ENCODE results near the gene ATP2B2.

Gene ATP2B2

GRCh38 chr3:10353661-10354360, 151.6 kb downstream of the ATP2B2 start:
- ATAC-seq: no peak
- TF ChIP-seq SNAI2 (CRISPR knock-in tag; IDR thresholded peaks at IDR 0.05): no peak
- no peak for TF ChIP-seq PATZ1 (CRISPR knock-in tag; IDR thresholded peaks at IDR 0.05; ENCODE audit: borderline replicate concordance)
- TF ChIP-seq ZC3H10 (CRISPR knock-in tag; IDR thresholded peaks at IDR 0.05): no peak
- no peak for TF ChIP-seq OSR1 (CRISPR knock-in tag; IDR thresholded peaks at IDR 0.05)
- no peak for TF ChIP-seq TCF4 (CRISPR knock-in tag; IDR thresholded peaks at IDR 0.05; ENCODE audit: borderline replicate concordance)
- TF ChIP-seq ZFP3 (CRISPR knock-in tag; IDR thresholded peaks at IDR 0.05): no peak
- TF ChIP-seq, protein P1, sequence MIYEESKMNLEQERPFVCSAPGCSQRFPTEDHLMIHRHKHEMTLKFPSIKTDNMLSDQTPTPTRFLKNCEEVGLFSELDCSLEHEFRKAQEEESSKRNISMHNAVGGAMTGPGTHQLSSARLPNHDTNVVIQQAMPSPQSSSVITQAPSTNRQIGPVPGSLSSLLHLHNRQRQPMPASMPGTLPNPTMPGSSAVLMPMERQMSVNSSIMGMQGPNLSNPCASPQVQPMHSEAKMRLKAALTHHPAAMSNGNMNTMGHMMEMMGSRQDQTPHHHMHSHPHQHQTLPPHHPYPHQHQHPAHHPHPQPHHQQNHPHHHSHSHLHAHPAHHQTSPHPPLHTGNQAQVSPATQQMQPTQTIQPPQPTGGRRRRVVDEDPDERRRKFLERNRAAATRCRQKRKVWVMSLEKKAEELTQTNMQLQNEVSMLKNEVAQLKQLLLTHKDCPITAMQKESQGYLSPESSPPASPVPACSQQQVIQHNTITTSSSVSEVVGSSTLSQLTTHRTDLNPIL (CRISPR knock-in tag; IDR thresholded peaks at IDR 0.05; ENCODE audit: low read depth): no peak
- TF ChIP-seq ZFP30 (CRISPR knock-in tag; IDR thresholded peaks at IDR 0.05): no peak

DNA sequence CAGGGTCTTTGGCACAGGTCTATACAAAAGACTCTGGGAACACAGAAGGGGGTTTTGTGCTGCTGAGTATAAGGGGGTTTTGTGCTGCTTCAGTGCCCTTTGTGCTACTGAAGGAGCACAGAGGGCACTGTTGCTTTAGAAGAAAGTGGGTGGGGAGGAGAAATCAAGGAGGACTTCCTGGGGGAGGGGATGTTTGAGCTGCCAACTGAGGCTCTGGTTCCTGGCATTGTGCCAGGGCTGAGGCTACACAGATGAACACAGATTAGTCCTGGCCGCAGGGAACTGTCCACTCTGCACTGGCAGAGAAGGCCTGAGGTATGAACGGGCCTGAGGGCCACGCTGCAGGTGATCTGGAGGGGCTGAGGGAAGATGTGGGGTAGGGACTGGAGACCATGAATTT, 152.2 kb downstream of the ATP2B2 start:
- TF ChIP-seq ZFP3 (CRISPR knock-in tag; IDR thresholded peaks at IDR 0.05) (no peak), TOX (CRISPR knock-in tag; IDR thresholded peaks at IDR 0.05; ENCODE audit: borderline replicate concordance) (no peak), PATZ1 (CRISPR knock-in tag; IDR thresholded peaks at IDR 0.05; ENCODE audit: borderline replicate concordance) (no peak), RARB (CRISPR knock-in tag; IDR thresholded peaks at IDR 0.05) (no peak), ZC3H10 (CRISPR knock-in tag; IDR thresholded peaks at IDR 0.05) (no peak), ZNF8 (CRISPR knock-in tag; IDR thresholded peaks at IDR 0.05) (no peak), GLIS3 (CRISPR knock-in tag; IDR thresholded peaks at IDR 0.05) (no peak), POU6F1 (CRISPR knock-in tag; IDR thresholded peaks at IDR 0.05; ENCODE audit: borderline replicate concordance, low read depth) (no peak), ISL1 (CRISPR knock-in tag; IDR thresholded peaks at IDR 0.05) (no peak), ZNF70 (CRISPR knock-in tag; IDR thresholded peaks at IDR 0.05) (no peak), OSR1 (CRISPR knock-in tag; IDR thresholded peaks at IDR 0.05) (no peak), ESRRG (CRISPR knock-in tag; IDR thresholded peaks at IDR 0.05) (no peak), PPARA (CRISPR knock-in tag; IDR thresholded peaks at IDR 0.05; ENCODE audit: borderline replicate concordance) (no peak), ARNTL (CRISPR knock-in tag; IDR thresholded peaks at IDR 0.05; ENCODE audit: borderline replicate concordance, low read depth) (no peak), ZFP30 (CRISPR knock-in tag; IDR thresholded peaks at IDR 0.05) (no peak), ZNF565 (CRISPR knock-in tag; conservative IDR thresholded peaks at IDR 0.05; ENCODE audit: low read depth) (no peak)
- TF ChIP-seq, protein P2, sequence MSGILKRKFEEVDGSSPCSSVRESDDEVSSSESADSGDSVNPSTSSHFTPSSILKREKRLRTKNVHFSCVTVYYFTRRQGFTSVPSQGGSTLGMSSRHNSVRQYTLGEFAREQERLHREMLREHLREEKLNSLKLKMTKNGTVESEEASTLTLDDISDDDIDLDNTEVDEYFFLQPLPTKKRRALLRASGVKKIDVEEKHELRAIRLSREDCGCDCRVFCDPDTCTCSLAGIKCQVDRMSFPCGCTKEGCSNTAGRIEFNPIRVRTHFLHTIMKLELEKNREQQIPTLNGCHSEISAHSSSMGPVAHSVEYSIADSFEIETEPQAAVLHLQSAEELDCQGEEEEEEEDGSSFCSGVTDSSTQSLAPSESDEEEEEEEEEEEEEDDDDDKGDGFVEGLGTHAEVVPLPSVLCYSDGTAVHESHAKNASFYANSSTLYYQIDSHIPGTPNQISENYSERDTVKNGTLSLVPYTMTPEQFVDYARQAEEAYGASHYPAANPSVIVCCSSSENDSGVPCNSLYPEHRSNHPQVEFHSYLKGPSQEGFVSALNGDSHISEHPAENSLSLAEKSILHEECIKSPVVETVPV (CRISPR knock-in tag; IDR thresholded peaks at IDR 0.05): no peak
- no peak for ATAC-seq

DNA sequence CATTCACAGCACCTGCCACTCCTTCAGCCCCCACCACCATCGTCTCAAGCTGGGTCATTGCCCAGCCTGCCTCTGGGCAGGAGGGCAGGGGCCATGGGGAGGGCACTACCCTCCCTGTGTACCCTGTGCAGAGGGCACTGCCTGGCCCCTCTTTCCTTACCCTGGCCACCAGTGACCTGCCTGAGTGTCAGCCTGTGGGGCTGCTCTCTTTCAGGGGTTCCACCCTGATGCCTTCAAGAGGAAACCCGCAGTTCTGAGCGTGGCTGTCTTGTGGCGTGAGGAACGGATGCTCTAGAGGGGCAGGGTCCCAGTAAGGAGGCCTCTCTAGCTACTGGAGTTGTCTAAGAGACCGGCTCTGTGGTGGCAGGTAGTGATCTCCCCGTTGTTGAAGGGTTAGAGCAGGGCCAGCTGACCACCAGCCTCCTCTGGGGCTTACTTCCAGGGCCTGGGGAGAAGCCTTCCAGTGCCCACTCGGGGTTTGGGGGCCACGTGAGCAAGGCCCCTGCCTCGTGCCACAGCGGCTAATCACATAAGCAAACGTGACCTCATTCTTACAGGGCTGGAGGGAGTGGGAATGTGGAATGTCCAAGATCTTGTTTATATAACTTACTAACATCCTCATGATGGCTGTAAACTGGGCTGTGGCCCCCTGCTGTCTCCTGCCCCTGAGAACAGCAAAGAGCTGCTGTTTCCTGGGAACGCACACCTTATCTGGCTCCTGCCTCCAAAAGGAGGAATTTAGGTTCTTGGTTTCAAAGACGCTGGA, 153.1 kb downstream of the ATP2B2 start:
- no peak for TF ChIP-seq OSR1 (CRISPR knock-in tag; IDR thresholded peaks at IDR 0.05)
- TF ChIP-seq TOX (CRISPR knock-in tag; IDR thresholded peaks at IDR 0.05; ENCODE audit: borderline replicate concordance): no peak
- TF ChIP-seq ZNF70 (CRISPR knock-in tag; IDR thresholded peaks at IDR 0.05): no peak
- TF ChIP-seq GLIS3 (CRISPR knock-in tag; IDR thresholded peaks at IDR 0.05): no peak
- no peak for TF ChIP-seq ZFP30 (CRISPR knock-in tag; IDR thresholded peaks at IDR 0.05)
- no peak for TF ChIP-seq ZC3H10 (CRISPR knock-in tag; IDR thresholded peaks at IDR 0.05)
- TF ChIP-seq ISL1 (CRISPR knock-in tag; IDR thresholded peaks at IDR 0.05): no peak
- TF ChIP-seq ZFP3 (CRISPR knock-in tag; IDR thresholded peaks at IDR 0.05): no peak
- no peak for TF ChIP-seq PPARA (CRISPR knock-in tag; IDR thresholded peaks at IDR 0.05; ENCODE audit: borderline replicate concordance)
- ATAC-seq: no peak

Measured in SK-N-SH treated with all-trans-retinoic acid at 6 μM for 48 hours (cell line).